NCI-H510A (cell line): ENCODE measurements around the gene USP47.

ENCODE experiments used
- DNase-seq: peaks from one replicate; lab custom pipeline; 2025; lab: John Stamatoyannopoulos, UW

The USP47 gene

DNA sequence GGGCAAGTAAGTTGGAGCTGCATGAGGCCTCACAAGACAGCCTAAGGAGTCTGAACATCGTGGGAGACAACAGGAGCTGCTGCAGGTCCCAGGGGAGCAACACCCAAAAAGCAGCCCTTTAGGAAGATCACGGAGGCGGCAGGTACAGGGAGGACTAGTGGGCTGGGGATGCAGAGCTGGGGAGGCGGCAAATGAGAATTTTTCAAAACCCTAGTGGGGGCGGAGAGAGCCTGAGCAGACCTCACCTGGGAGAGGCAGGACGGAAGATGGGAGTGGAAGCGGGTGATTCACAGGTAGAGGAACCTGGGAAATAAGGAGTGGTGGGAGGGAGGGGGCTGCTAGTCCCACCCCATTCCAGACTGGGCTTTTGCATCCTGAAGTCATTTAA is 124.6 kb downstream of the USP47 start:
- DNase-seq: no peak

DNA sequence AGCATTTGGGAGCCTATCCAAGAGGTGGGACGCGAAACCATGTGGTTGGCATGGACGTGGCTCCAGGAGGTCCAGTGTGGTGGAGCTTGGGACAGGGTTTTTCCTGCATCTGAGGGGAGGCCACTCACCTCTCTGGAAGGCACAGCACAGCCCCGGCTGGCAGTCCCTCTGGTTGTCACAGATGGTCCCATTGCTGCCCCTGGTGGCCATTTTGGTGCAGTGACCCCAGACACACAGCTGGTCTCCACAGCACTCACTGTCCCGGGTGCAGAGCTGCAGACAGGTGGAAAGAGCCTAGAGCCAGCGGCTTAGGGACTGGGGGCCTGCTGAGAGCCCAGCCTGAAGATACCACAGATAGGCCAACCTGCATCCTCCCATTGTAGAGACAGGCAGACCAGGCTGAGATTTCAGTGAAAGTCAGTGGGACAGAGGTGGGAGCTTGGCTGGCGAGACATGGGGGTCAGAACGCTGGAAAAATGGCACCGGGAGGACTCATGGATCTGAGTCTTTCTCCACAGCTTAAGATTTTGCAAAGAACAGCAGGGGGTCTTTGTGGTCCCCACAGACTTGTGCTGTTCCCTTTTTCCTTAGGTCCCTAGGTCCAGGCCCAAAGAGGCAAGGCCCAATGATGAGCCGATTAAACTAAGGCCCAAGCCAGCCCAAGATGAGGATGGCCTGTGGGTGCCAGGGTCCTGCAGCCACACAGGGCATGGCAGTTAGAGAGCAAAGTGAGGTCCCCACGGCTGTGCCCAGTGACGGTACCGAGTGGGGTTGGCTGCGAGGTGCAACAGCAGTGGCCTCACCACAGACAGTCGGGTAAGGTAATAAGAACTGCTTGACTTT is 125.3 kb downstream of the USP47 start:
- DNase-seq: peak; percentile 25

DNA sequence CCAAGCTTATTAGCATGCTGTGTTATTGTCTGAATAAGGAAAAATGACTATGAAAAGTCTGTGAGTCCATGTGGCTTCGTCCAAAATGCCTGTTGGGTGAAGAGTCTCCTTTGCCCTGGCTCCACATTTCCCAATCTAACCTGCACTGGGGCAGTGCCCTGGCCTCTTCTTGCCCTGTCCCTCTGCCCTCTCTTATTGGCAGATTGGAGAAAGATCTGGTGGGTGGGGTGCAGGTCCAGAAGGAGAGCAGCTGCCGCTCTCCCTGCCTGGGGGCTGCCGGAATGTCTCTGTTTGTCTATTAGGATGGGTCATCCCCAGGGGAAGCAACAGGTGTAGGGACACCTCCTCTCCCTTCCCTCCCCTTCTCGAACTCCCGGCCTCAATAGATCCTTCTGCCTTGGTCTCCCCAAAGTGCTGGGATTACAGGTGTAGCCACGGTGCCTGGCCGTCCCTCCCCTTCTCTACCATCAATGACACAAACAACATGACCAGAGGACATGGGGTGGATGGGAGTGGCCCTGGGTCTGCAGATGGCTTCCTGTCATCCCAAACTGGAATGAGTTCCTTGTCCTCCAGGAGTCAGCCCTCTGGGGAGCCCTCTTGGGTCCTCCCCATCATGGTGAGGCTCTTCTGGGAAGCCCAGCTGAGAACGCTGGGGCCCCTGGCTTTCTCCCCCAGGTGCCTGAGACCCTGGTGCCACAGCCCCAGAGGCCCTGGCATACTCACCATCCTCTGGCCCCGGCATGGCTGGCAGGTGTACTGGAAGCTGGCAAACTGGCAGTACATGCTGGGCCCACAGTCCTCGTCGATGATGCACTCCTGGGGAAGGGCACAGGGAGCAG is 126.1 kb downstream of the USP47 start:
- no peak for DNase-seq

DNA sequence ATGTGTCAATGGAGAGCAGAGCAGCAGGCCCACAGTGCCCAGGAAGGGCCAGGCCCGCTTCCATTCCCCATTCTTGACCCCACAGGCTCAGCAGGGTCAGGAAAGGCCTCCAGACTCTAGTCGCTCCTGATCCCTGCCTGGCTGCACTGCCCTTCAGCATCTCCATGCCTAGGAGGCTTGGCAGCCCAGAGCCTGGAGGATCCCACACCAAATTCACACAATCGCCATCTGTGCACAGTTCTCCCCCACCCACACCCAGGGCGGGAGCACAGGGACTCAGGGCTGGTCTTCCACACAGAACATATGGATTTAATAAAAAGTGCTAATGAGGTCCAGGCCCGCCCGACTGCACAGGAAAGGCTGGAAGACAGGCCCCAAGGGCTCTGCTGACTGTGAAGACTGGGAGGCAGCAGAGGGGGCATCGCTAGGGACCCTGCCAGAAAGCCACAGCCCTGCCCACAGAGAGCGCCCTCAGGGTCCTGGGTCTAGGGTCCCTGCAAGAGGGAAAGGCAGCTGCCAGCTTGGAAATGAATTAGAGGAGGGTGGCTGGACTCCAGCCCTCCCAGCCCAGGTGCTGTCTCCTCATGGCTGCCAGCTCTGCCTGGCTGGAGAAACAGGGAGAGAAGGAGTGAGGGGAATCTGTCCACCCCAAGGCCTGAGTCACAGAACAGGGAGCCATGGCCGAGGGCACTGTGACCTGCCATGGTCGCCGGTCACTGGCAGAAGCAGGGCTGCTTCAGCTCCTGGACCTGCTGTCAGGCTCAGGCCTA is 126.9 kb downstream of the USP47 start:
- DNase-seq: no peak

DNA sequence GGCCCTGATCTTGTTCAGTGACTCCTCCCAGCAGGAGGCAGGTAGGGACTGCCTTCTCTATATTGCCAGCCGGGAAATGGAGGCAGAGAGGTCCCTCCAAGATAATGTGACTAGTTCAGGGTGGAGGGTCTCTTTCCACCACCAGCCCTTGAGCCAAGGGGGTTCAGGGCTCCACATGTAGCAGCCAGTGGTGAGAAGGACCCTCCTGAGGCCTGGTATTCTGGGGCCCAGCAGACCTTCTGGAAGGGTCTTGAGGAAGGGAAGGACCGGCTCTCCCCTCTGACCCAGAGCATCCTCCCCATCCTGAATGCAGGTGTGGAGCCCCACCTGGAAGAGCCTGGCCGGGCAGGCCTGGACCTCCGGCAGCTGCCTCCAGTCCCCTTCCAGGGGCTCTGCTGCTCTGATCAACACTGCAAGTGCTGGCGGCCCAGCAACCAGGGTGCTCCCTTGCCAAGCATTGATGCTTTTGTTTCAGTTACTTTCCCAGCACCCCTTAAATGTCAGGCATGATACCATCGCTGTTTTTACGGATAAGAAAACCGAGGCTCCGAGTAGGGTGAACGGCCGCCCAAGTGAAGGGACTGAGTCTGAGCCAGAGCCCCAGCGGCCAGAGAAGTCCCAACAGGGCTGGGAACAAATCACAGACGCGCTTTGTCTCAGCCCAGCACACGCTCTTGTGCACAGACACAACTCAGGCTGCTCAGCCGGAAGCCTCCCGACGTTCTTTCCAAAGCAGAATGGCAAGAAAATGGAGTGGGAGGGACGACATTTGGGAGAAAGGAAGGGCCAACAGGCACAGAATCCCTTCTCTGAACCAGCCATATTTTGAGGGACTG is 127.8 kb downstream of the USP47 start:
- DNase-seq: no peak

DNA sequence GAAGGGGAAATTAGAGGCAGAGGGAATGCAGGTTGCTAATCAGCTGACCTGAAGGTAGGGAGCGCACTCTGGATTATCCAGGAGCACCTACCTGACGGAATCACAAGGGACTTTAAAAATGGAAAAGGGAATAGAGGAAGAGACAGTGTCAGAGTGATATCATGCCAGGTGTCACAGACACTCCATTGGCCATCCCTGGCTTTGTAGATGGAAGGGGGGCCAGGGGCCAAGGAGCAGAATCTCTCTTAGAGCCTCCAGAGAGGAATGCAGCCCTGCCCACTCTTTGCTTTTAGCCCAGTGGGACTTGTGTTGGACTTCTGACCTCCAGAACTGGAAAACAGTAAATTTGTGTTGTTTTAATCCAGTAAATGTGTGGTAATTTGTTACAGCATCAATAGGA is 128.8 kb downstream of the USP47 start:
- no peak for DNase-seq

DNA sequence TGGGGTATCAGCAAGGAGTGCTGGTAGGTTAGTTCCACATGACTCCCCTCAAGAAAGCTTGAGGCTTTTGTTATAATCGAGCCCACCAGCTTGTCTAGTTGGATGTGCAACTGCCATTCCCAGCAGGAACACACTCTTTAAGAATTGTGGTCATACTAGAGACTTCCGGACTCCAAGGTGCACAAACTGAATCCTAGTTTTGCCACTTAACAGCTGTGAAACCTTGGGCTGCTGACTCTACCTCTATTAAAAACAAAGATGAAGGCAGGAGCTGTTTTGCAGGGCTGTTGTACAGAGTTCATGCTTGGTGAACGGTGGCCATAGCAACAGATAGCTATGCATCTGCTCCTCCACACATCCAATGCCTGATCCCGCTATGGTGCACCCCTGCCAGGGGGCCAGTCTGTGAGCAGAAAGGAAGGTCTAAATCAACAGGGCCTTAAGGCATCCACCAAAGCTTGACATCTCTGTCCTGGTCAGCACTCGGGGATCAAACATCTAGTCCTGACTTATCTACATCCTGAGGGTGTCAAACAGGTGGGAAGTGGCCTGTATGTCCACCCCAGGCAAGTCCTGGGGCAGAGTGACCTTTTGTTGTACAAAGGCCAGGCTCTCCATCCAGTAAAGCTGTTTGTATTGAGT is 130.3 kb downstream of the USP47 start:
- no peak for DNase-seq

DNA sequence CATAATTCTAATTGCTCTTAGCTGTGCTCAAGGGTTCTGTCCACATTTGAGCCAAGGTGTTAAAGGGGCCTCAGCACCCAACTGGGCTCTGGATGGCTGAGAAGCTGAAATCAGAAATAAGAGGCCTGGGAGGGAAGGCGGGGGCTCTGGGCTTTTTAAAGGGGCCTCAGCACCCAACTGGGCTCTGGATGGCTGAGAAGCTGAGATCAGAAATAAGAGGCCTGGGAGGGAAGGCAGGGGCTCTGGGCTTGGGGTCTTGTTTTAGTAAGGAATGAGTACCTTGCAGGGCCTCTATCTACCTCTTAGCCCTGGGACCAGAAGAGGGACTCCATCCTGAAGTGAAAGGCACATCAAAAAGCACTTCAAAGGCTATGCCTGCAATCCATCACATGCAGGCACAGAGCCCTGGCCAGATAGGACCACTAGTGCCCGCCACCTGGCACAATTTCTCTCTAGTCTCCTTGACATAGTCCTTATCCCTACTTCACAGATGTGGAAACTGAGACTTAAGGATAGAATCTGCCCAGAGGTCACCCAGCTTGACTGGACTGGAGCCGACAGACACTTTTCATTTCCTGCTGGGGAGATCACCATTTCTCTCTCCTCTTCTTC is 131.1 kb downstream of the USP47 start:
- no peak for DNase-seq

DNA sequence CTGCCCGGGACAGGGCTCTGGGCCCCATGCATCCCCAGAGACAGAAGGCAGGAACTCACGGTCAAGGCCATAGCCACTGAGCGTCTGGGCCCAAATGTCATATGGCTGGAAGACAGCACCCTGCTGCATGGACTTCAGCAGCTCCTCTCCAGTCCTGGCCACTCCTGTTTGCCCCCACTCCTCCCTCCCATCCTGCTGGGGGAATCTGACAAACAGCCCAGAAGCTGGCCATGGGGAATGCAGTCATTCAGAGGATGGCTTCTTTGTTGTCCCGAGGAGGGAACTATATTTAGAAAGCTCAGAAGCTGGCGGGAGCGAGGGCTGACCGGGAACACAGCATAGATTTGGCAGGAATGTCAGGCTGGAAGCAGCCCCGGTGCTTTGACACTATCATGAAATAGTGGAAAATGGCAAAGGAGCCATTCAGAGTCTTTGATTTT is 131.6 kb downstream of the USP47 start:
- no peak for DNase-seq

DNA sequence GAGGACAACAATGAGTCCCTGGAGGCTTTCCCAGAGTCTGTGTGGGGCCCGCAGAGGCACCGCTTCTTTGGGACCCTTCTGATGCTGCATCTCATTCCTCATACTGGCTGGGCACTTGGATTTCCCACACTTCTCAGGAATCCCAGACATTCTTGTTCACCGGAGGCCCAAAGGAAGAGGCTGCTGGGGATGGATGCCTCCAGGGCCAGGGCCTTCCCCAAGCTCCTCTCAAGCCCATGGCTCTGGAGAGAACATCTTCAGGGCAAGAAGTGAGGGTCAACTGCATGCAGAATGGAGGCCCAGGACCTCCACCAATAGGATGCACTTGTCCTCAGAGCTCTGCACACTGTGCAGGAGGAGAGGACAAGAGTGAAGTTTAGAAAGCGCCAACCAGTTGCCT is 132.1 kb downstream of the USP47 start:
- DNase-seq: no peak

DNA sequence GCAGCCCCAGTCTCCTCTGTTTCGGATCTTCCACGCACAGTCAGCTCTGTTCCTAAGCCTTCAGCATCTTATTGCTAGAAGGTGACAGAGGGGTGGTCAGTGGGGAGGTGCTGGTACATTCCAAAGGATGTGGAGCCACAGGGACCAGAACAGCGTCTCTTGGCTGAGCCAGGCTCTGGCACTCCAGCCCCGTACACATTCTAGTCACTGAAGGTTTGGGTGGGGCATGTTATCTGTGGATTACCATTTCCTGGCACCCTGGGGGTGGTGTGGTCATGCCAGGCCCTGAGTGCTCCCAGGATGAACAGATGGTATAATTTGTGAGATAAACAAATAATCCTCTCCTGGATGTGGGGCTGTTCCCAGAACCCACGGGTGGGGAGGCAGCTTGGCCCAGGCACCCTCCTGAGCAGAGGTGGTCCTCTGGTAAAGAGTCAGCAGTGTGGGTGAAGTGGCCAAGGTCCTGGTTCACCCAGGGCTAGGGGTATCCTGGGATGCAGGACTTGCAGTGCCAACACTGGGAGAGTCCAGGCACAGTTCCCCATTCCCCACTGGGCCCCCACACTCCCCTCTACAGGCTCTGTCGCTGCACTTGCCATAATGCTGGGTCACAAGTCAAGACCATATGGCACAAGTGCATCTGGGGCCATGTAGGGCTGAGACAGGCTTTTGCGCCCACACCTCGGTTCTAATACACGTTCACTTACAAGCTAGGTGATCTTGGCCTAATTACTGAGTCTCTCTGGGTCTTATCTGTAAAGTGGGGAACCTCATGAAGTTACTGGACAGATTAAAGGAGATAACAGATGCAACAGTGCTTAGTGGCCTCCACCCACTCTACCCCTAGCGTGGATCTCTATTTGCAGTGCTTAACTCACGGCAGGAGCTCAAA is 133.7 kb downstream of the USP47 start:
- no peak for DNase-seq

DNA sequence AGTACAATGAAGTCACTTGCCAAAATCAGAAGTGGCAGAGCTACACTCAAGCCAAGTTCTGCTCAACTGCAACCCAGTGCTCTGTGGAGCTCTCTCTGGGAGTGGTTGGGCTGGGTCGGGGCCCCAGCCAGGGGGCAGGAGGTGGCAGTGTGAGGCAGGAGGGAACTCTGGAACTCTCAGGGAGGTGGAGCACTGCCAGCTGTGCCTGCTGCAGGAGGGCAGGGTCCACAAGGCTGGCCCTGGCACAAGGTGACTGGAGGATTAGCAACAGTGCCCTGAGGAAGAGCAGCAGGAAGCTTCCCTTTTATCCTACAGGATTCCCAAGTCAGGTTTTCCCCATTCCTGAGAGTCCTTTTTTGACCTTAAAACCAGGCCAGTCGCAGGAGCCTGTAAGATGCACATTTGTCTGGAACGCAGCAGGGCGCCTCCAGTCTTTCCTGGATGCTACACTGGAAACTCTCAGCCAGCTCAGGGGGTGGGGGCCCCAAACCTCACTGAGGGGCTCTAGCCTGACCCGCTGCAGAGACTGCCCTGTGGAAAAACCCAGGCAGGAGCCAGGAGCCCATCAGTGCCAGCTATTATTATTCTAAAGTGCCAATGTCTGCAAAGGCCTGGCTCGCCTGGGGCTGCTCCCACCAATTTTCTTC is 134.8 kb downstream of the USP47 start:
- no peak for DNase-seq

DNA sequence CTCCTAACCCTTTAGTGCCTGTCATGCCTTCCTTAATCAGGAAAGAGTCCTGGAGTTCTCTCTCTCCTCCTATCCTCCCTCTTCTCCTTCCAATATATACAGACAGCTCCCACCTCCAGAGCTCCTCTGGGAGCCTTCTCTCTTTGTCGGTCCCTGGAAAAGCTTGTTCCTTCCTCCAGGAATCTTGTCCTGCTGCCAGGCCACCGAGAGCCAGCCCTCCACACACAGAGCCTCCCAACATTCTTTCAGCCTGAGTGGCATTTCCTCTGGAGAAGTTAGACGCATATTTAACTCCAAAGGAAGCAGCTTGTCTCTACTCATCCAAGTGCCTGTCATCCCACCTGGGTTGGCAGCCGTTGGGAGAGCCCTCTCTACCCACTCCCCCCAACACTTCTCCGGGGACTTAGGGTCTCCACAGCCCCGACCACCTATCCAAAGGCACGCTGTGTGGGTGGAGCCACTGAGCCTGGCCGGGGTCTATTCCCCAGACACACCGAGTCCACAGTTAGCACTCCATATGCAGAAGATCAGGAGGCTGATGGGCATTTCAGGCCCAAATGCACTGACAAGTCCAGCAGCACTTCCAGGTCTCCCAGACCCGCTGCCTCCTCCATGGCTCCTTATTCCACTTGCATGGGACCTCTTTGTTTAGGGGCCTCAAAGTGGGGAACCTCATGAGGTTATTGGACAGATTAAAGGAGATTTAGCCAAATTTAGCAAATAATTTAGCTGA is 135.6 kb downstream of the USP47 start:
- DNase-seq: no peak

DNA sequence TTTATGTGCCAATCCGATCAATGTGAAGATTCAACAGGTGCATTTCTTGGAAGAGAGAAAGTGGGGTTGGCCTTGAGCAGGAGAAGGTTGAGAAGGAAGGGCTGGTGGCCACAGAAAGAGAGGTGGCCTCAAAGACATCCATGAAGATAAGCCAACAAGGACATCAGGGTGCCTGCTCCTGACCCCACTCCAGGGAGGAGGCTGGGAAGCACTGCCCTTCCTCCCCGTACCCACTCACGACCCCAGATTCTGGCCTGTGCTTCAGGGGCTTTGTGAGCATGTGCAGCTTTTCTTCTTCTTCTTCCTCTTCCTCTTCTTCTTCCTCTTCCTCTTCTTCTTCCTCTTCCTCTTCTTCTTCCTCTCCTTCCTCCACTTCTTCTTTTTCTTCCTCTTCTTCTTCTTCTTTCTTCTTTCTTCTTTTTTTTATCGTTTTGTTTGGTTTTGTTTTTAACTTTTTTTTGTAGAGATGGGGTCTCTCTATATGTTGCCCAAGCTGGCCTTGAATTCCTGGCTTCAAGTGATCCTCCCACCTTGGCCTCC is 136.4 kb downstream of the USP47 start:
- no peak for DNase-seq

DNA sequence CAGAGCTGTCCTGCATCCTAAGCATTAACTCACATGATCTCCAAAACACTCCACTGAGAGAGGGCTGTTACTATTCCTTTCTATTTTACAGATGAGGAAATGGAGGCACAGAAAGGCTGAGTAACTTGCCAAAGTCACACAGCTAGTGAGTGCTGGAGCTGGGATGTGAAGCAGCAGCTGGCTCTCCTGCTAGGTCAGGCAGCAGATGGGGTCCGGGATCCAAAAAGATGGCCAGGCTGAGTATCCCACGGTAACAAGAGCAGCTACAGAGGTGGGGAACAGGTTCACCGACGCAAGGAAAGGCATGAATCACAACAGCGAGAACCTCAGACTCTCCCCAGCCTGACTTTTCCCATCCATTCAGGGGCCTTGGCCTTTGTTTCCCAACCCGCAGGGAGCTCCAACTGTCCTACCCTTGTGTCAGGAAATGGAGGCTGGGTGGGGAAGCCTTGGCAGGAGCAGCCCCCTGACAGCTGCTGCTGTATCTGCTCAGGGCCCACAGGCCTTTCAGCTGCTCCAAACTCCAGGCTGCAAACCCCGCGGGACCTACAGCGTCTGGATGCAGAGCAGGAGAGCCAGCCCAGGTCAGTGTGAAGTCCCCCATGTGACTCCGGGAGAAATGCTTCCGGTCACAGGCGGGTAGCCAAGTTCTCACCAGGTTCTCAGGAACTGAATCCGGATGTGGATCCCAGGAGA is 137.2 kb downstream of the USP47 start:
- DNase-seq: no peak

DNA sequence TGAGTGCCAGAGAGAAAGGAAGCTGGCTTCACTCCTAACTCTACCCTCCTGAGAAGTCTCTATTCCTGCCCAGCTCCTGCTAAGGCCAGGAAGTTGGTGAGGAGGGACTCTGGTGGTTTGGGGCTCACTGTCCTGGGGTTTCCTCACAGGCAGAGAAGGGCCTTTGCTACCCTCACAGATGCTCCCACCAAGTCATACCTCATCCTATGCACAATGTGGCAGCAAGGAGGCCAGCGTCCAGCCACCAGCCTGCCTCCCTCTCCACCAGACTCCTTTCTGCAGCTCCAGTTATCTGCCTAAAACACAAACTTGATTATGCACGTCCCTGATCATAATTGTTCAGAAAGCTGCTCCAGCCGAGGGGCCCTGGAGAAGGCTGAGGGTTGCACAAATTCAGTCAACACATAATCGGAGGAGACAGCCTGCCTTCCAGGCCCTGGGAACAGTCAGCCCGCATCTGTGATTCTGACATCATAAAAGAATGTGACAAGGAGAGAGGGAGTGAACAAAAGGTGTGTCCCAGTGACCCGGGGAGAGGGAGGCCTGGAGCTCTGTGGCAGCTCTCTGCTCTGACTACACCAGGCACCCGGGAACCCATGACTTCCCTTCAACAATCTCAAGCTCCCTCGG is 137.8 kb downstream of the USP47 start:
- DNase-seq: no peak

DNA sequence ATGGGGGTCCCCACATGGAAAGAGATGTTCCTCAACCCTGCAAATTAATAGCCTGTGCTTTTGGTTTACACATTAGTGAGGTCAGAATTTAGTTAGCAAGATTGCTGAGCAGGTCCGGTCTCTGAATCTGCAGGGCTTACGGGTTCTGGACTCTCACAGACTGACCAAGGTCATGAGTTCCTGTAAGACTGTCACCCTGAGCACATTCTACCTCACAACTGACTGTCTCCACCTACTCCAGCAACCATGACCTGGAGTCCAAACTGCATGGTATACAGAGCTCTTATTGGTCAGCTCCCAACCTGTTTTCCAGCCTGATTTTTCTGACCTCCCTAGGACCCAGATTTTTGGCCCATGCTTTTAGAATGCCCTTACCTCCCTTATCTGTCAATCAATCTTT is 138.4 kb downstream of the USP47 start:
- DNase-seq: no peak
